Measurements from ENCODE around the gene RTP2.

RTP2 gene

DNA sequence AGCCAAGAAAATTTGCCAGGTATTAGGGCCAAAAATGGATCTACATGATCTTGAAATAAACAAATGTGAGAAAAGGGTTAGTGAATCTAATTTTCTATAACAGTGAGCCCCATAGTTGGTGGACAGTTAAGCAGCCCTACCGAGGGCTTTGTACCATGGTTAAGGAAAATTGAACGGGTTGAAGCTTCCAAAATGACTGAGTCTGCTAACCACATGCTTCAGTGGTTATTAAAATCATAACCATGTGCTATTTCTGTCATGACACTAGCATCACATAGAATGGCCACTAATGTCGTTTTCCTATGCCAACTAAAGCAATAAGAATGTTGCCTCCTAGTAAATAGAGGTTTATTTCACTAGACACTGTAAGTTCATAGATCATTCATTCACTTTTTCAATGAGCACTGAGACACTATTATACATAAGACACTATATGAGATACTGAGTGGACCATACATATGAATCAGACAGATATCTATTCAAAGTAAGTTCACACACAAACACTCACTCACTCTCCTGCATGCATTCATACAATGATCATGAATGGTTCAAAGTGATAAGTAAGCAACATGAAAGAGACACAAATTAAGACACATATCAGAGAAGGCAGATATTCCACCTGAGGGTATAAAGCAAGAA, 36.5 kb downstream of the RTP2 start:
- H3K4me3 ChIP-seq (ENCODE audit: low read depth, low read length), result no peak overlapping the region
- no peak for TF ChIP-seq CTCF (IDR thresholded peaks at IDR 0.05; ENCODE audit: low read depth, low read length)
- TF ChIP-seq, protein P1, sequence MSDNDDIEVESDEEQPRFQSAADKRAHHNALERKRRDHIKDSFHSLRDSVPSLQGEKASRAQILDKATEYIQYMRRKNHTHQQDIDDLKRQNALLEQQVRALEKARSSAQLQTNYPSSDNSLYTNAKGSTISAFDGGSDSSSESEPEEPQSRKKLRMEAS (IDR thresholded peaks at IDR 0.05; ENCODE audit: low read depth, low read length), result no peak
- no peak for TF ChIP-seq MYC (IDR thresholded peaks at IDR 0.05; ENCODE audit: low read depth, low read length)
- TF ChIP-seq POLR2A (IDR thresholded peaks at IDR 0.05; ENCODE audit: extremely low read depth, insufficient read length), result no peak
- no peak for DNase-seq (ENCODE audit: low read depth)

DNA sequence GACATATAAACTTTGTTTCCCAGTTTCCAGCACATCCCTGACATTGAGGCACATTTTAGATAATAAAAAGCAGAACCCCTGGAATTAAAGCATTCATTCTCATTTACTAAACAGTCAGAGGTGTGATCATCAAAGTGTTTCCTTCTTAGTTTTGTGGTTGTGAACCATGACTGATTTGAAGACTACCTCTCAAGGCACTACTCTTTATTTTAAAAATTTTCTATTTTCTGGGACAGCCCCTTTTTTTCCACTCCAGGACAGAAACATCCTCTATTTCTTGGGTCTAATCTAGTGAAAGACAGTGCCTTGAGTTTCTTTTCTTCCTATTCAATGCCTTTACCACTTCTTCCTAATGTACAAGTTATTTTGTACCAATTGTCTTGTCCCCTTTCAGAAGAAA, 37.3 kb downstream of the RTP2 start:
- H3K4me3 ChIP-seq (ENCODE audit: low read depth, low read length), result no peak overlapping the region
- no peak for DNase-seq (ENCODE audit: low read depth)
- TF ChIP-seq, protein P1 (IDR thresholded peaks at IDR 0.05; ENCODE audit: low read depth, low read length), result no peak
- TF ChIP-seq MYC (IDR thresholded peaks at IDR 0.05; ENCODE audit: low read depth, low read length), result no peak
- TF ChIP-seq CTCF (IDR thresholded peaks at IDR 0.05; ENCODE audit: low read depth, low read length), result no peak
- no peak for TF ChIP-seq POLR2A (IDR thresholded peaks at IDR 0.05; ENCODE audit: extremely low read depth, insufficient read length)

GRCh38 chr3:187662848-187663409, 39.4 kb downstream of the RTP2 start:
- no peak for TF ChIP-seq MYC (IDR thresholded peaks at IDR 0.05; ENCODE audit: low read depth, low read length)
- no peak for TF ChIP-seq POLR2A (IDR thresholded peaks at IDR 0.05; ENCODE audit: extremely low read depth, insufficient read length)
- no peak overlapping the region for H3K4me3 ChIP-seq (ENCODE audit: low read depth, low read length)
- DNase-seq (ENCODE audit: low read depth), result peak; percentile 10

DNA sequence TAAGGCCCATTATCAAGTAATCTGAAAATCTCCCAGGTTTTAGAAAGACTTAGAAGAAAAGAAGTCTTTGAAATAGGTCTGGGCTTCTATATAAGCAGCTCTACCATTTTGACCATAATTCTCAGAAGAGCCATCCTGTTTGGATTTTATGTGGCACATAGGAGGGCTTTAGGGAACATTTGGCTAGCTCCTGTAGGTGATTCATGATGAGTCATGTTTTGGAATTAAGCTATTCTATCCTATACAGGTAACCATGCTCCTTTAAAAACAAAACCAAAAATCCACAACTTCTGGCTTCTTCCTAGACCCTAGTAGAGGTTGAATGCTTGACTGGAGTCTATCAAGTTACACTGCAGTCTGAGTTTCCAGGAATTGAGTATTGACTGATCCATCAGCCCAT, 41.1 kb downstream of the RTP2 start:
- no peak overlapping the region for H3K4me3 ChIP-seq (ENCODE audit: low read depth, low read length)
- TF ChIP-seq POLR2A (IDR thresholded peaks at IDR 0.05; ENCODE audit: extremely low read depth, insufficient read length), result no peak
- TF ChIP-seq, protein P1 (IDR thresholded peaks at IDR 0.05; ENCODE audit: low read depth, low read length), result no peak
- no peak for TF ChIP-seq MYC (IDR thresholded peaks at IDR 0.05; ENCODE audit: low read depth, low read length)
- TF ChIP-seq CTCF (IDR thresholded peaks at IDR 0.05; ENCODE audit: low read depth, low read length), result no peak
- no peak for DNase-seq (ENCODE audit: low read depth)

- no peak overlapping the region for H3K4me3 ChIP-seq (ENCODE audit: low read depth, low read length)
- DNase-seq (ENCODE audit: low read depth), result no peak
- TF ChIP-seq MYC (IDR thresholded peaks at IDR 0.05; ENCODE audit: low read depth, low read length) (no peak), POLR2A (IDR thresholded peaks at IDR 0.05; ENCODE audit: extremely low read depth, insufficient read length) (no peak), CTCF (IDR thresholded peaks at IDR 0.05; ENCODE audit: low read depth, low read length) (no peak)
- TF ChIP-seq, protein P1 (IDR thresholded peaks at IDR 0.05; ENCODE audit: low read depth, low read length), result no peak
These were observed 51.1 kb downstream of the RTP2 start for GRCh38 chr3:187651282-187651681.
